Measurements from ENCODE around the gene HSPA8.
"Not testable (repeated sequence)": the region's sequence is repeated elsewhere in the genome, so short reads cannot be mapped to it uniquely, and the experiment has no call there.

HSPA8 gene

GRCh38 chr11:123061403-123062157 lies at the start of gene HSPA8:
Gene HSPA8 (minus strand): TSS chr11:123062136. CDS start chr11:123061324, 812 bp downstream.
- no peak for DNase-seq

GRCh38 chr11:123111465-123111864 lies 49.5 kb upstream of the HSPA8 start:
- peak; percentile 26 for DNase-seq

GRCh38 chr11:123110397-123110796 lies 48.5 kb upstream of the HSPA8 start:
- no peak for DNase-seq

GRCh38 chr11:123107945-123108495 lies 46.1 kb upstream of the HSPA8 start:
- DNase-seq = no peak

- no peak for DNase-seq
These were observed 42.8 kb upstream of the HSPA8 start for GRCh38 chr11:123104697-123105096.

GRCh38 chr11:123103326-123103980 lies 41.5 kb upstream of the HSPA8 start:
- DNase-seq = peak; percentile 11

- DNase-seq = no peak
These were observed 38.6 kb upstream of the HSPA8 start for GRCh38 chr11:123100379-123101085.

- no peak for DNase-seq
These were observed 37.1 kb upstream of the HSPA8 start for GRCh38 chr11:123098990-123099389.

GRCh38 chr11:123093739-123094138 lies 31.8 kb upstream of the HSPA8 start:
- no peak for DNase-seq

- DNase-seq = no peak
These were observed 29.6 kb upstream of the HSPA8 start for GRCh38 chr11:123091506-123091905.

GRCh38 chr11:123090168-123090567 lies 28.2 kb upstream of the HSPA8 start:
- not testable (repeated sequence) for DNase-seq

- DNase-seq = not testable (repeated sequence)
These were observed 27.0 kb upstream of the HSPA8 start for GRCh38 chr11:123088896-123089295.

GRCh38 chr11:123087657-123088056 lies 25.7 kb upstream of the HSPA8 start:
- not testable (repeated sequence) for DNase-seq

- no peak for DNase-seq
These were observed 24.4 kb upstream of the HSPA8 start for GRCh38 chr11:123086305-123086704.

- no peak for DNase-seq
These were observed 23.6 kb upstream of the HSPA8 start for GRCh38 chr11:123085497-123085896.

GRCh38 chr11:123084454-123084853 lies 22.5 kb upstream of the HSPA8 start:
- no peak for DNase-seq

- DNase-seq = no peak
These were observed 21.7 kb upstream of the HSPA8 start for GRCh38 chr11:123083623-123084029.

- no peak for DNase-seq
These were observed 21.0 kb upstream of the HSPA8 start for GRCh38 chr11:123082977-123083376.

GRCh38 chr11:123080015-123080414 lies 18.1 kb upstream of the HSPA8 start:
- no peak for DNase-seq

GRCh38 chr11:123076484-123076883 lies 14.5 kb upstream of the HSPA8 start:
- DNase-seq = no peak

- no peak for DNase-seq
These were observed 11.6 kb upstream of the HSPA8 start for GRCh38 chr11:123073343-123074057.

GRCh38 chr11:123072762-123073161 lies 10.8 kb upstream of the HSPA8 start:
- DNase-seq = no peak

- no peak for DNase-seq
These were observed 10.4 kb upstream of the HSPA8 start for GRCh38 chr11:123072332-123072761.

Measured in NCI-H510A treated with DMSO at 0.1 percent for 48 hours (cell line).